IPS-20b (cell line): ENCODE measurements around the gene FAM114A2.

ENCODE experiments used
- H3K27ac ChIP-seq: one replicate; pipeline ENCODE4 v1.5.1; 2013; ENCODE audit warnings: low read length
- H3K27me3 ChIP-seq: 2 replicates; pipeline ENCODE4 v1.6.1; 2013; ENCODE audit warnings: mild to moderate bottlenecking, low read length, inconsistent platforms; ENCODE audit not compliant: insufficient read depth
- H3K36me3 ChIP-seq: 2 replicates; pipeline ENCODE4 v1.6.1; 2013; ENCODE audit warnings: low read depth, mild to moderate bottlenecking, inconsistent platforms, low read length, moderate library complexity; ENCODE audit not compliant: insufficient read depth
- H3K4me1 ChIP-seq: 2 replicates; pipeline ENCODE4 v1.6.1; 2013; ENCODE audit warnings: mild to moderate bottlenecking, control low read depth, inconsistent platforms, low read length, moderate library complexity; ENCODE audit not compliant: insufficient read depth
- H3K4me3 ChIP-seq: 2 replicates; pipeline ENCODE4 v1.5.1; 2013; ENCODE audit warnings: mild to moderate bottlenecking, low read length, inconsistent platforms
- H3K9ac ChIP-seq: 2 replicates; pipeline ENCODE4 v1.6.1; 2013; ENCODE audit warnings: low read depth, mild to moderate bottlenecking, inconsistent platforms, low read length, moderate library complexity
- H3K9me3 ChIP-seq: 2 replicates; pipeline ENCODE4 v1.6.1; 2013; ENCODE audit warnings: mild to moderate bottlenecking, low read depth, low read length, inconsistent platforms; ENCODE audit not compliant: insufficient read depth

FAM114A2 gene

DNA sequence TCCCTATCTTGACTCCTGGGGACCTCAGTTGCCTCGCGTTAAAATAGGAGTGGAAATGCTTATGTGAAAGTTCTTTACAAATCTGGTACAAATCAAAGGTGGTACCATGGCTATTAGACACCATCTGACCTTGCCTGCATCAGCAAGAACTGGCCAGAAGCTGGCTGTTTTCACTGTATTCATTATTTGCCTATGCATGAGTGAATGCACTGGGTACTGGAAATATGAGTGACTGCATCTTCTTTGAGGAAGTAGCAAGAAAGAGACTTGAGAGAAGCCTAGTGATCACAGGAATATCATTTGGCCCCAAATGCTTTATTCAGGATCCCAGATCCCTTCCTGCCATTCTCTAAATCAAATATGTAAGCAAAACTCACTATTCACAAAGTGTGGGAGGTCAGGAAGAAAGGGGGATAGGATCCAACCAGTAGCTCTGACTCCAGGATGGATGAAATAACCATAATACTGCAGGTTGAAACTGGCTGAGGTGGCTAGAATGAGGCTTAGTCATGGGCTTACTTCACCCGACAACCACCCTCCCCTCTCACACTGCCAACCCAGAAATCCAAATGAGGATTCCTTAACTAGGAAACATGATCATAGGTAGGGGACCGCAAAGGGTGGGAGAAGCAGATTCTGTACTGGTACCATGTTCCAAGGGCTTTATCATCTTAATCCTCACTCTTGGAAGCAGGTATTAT, 56.7 kb downstream of the FAM114A2 start:
- no peaks in the 10 kb centered on the region for H3K9me3 ChIP-seq
- H3K27ac ChIP-seq = no peak overlapping the region

GRCh38 chr5:153979028-153979783, 59.5 kb downstream of the FAM114A2 start:
- Histone ChIP-seq H3K27ac (no peak overlapping the region), H3K9me3 (no peaks in the 10 kb centered on the region), H3K27me3 (no peaks in the 10 kb centered on the region), H3K4me3 (no peak overlapping the region), H3K9ac (no peak overlapping the region), H3K4me1 (no peaks in the 10 kb centered on the region), H3K36me3 (no peaks in the 10 kb centered on the region)

More for the DNA sequence above, 56.7 kb downstream of the FAM114A2 start:
- no peaks in the 10 kb centered on the region for H3K4me1 ChIP-seq
- H3K36me3 ChIP-seq = no peaks in the 10 kb centered on the region
- no peaks in the 10 kb centered on the region for H3K27me3 ChIP-seq
- H3K4me3 ChIP-seq = no peak overlapping the region
- H3K9ac ChIP-seq = no peak overlapping the region

DNA sequence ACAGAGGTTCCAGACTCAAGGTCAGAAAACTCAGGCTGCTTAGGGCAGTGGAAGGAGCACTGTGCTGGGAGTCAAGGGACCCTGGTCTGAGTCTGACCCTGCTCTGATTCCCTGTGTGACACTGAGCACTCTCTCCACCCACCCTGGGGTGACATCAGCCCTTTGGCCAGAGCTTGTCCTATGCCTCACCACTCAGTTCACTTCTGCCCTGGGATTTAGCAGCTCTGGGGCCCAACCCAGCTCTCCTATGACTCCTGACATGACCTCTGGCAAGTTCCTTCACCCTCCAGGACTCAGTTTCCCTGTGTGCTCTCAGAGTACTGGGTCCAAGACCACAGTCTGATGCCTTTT, 63.9 kb downstream of the FAM114A2 start:
- no peak overlapping the region for H3K27ac ChIP-seq
- H3K9me3 ChIP-seq = no peaks in the 10 kb centered on the region
- H3K4me3 ChIP-seq = no peak overlapping the region
- no peaks in the 10 kb centered on the region for H3K36me3 ChIP-seq
- no peaks in the 10 kb centered on the region for H3K27me3 ChIP-seq
- H3K4me1 ChIP-seq = no peaks in the 10 kb centered on the region
- no peak overlapping the region for H3K9ac ChIP-seq

- H3K4me1 ChIP-seq = no peaks in the 10 kb centered on the region
- H3K4me3 ChIP-seq = no peak overlapping the region
- H3K9me3 ChIP-seq = no peaks in the 10 kb centered on the region
- no peak overlapping the region for H3K27ac ChIP-seq
- no peak overlapping the region for H3K9ac ChIP-seq
- H3K36me3 ChIP-seq = no peaks in the 10 kb centered on the region
- no peaks in the 10 kb centered on the region for H3K27me3 ChIP-seq
These were observed 64.4 kb downstream of the FAM114A2 start for GRCh38 chr5:153974131-153974812.

- H3K9me3 ChIP-seq = no peaks in the 10 kb centered on the region
- no peaks in the 10 kb centered on the region for H3K36me3 ChIP-seq
- no peak overlapping the region for H3K4me3 ChIP-seq
- H3K4me1 ChIP-seq = no peaks in the 10 kb centered on the region
- no peaks in the 10 kb centered on the region for H3K27me3 ChIP-seq
- no peak overlapping the region for H3K9ac ChIP-seq
- no peak overlapping the region for H3K27ac ChIP-seq
These were observed 66.5 kb downstream of the FAM114A2 start for GRCh38 chr5:153972240-153972639.

DNA sequence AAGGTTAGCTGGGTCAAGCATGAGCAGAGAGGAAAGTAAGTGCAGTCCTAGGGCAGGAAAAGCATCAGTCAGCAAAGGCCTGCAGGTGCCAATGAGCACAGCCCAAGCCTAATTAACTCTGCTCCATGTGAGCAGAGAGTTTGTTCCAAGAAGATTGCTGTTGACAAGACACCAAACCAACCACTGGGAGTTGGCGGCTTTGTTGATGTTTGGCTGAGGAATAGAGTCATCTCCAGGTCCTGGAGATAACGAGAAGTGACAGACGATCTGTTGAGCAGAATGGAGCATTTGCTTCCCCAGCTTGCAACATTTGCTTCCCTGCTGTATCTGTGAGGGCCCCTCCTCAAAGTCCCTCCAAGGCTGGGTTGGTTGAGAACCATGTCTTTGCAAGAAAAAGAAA, 68.2 kb downstream of the FAM114A2 start:
- Histone ChIP-seq H3K4me1 (no peaks in the 10 kb centered on the region), H3K9me3 (no peaks in the 10 kb centered on the region), H3K27ac (no peak overlapping the region), H3K36me3 (no peaks in the 10 kb centered on the region), H3K9ac (no peak overlapping the region), H3K27me3 (no peaks in the 10 kb centered on the region), H3K4me3 (no peak overlapping the region)

DNA sequence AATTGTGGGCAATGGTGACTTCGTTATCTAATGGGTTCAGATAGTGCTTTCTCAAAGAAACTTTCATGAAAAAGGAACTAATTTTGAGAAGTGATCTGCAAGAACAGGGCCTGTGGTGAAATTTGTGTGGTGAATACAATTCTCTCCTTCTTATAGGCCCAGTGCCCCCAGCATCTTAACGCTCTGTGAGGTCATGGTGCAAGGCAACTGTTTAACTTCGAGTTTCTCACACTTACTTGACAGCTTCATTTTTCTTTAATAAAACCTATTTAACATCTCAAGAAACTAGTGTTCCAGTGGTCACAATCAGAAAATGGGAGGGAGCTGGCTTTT, 69.2 kb downstream of the FAM114A2 start:
- H3K9ac ChIP-seq = no peak overlapping the region
- no peaks in the 10 kb centered on the region for H3K9me3 ChIP-seq
- H3K27ac ChIP-seq = no peak overlapping the region
- H3K4me3 ChIP-seq = no peak overlapping the region
- no peaks in the 10 kb centered on the region for H3K27me3 ChIP-seq
- peaks cover 4% of the 10 kb centered on the region; the same call in 1 of the 2 replicates for H3K4me1 ChIP-seq
- no peaks in the 10 kb centered on the region for H3K36me3 ChIP-seq

GRCh38 chr5:153968761-153969562, 69.7 kb downstream of the FAM114A2 start:
- Histone ChIP-seq H3K9ac (no peak overlapping the region), H3K27ac (no peak overlapping the region), H3K27me3 (no peaks in the 10 kb centered on the region), H3K36me3 (no peaks in the 10 kb centered on the region), H3K9me3 (no peaks in the 10 kb centered on the region), H3K4me3 (no peak overlapping the region), H3K4me1 (peaks cover 7% of the 10 kb centered on the region; the same call in 1 of the 2 replicates)

DNA sequence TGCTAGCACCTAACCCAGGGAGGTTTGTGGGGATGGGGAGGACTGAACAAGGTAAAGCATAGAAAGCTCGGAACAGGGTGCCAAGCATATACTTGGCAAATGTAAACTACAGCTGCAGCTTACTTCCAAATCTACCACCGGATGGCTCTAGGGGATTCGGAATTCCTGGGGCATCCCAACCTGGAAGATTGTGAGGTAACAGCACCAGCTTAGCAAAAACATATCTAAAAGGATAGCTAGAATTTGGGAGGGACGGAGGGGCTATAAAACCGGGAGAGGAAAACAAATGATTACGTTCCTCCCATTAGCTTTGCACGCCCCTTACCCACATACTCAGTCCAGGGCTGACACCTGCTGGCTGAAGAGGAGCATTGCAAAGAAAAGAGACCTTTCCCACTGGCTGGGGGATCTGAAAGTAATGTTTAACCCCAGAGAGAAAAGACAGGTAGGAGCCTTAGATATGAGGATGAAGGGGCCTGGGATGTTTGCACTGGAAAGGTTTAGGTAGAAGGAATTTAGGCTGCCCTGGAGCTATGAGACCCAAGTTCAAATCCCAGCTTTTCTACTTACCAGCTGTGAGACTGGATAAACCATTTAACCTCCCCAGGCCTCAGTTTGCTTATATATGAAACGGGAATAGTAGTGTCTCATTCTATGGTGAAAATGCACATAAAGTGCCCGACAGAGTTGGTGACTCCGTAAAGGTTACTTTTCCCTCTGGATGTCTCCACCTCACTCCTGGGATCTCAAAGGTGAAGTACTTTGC, 73.6 kb downstream of the FAM114A2 start:
- peaks cover 10% of the 10 kb centered on the region for H3K4me1 ChIP-seq
- H3K4me3 ChIP-seq = peak overlapping the region; percentile 56
- no peaks in the 10 kb centered on the region for H3K36me3 ChIP-seq
- H3K27ac ChIP-seq = no peak overlapping the region
- H3K9ac ChIP-seq = peak overlapping the region; percentile 44; the same call in 1 of the 2 replicates
- no peaks in the 10 kb centered on the region for H3K27me3 ChIP-seq
- H3K9me3 ChIP-seq = no peaks in the 10 kb centered on the region

DNA sequence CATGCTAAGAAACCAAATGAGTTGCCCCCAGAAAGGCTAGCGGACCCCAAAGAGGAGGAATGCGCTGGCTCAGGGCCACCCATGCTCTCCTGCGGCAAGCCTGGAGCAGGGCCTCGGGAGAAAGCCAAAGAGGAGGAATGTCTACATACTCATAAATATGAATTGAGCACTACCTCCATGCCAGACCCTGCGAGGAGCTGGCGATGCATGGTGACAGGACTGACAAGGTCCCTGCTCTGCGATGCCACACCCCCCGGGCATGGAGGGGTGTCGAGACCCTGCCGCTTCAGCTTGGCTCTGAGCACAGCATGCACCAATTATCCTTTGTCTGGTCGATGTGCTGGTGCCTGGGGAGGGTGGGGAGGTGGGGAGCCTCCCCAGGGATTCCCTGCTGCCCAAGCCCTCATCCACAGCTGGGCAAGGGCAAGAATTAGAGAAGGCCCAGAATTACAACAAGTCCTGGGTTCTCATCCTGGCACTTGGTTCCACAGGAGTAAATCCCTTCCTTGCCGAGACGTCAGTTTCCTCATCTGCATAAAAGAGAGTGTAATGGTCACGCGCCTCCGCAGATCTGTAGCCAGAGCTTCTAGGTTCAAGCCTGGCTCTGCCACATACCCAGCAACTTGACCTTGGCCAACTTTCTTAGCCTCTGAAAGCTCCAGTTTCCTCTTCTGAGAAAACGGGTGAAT, 74.4 kb downstream of the FAM114A2 start:
- H3K9ac ChIP-seq = peak overlapping the region; percentile 44; the same call in 1 of the 2 replicates
- H3K27ac ChIP-seq = no peak overlapping the region
- peaks cover 17% of the 10 kb centered on the region for H3K4me1 ChIP-seq
- H3K9me3 ChIP-seq = no peaks in the 10 kb centered on the region
- H3K36me3 ChIP-seq = no peaks in the 10 kb centered on the region
- no peaks in the 10 kb centered on the region for H3K27me3 ChIP-seq
- H3K4me3 ChIP-seq = peak overlapping the region; percentile 56; the same call in 1 of the 2 replicates
